ENCODE measurements around the gene PAN3.

DNA sequence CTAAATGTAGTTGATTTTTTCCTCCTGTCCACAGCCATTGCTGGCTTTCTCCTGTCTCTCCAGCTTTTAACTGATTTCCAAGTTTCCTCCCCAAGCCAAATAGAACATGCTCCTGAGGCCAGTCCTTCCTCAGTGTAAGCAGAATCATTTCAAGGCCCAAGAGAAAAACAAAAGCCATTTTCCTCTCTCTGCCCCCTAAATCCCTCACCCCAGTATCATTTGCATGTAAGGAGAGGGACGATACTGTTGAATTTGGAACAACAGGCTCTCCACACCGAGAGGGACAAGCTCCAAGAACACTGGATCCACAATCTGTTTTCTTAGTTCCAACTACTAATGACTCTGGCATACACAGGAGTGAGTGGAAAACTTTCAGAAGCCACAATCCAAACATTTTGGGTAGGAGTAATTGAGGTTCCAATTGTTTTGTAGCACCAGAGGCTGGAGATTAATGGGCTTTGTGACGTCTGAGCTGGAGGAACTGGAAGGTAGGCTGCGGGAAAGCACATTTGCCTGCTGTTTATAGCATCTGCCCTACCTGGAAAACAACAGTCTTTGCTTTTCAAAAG, 199.7 kb downstream of the PAN3 start:
- TF ChIP-seq, protein P1, sequence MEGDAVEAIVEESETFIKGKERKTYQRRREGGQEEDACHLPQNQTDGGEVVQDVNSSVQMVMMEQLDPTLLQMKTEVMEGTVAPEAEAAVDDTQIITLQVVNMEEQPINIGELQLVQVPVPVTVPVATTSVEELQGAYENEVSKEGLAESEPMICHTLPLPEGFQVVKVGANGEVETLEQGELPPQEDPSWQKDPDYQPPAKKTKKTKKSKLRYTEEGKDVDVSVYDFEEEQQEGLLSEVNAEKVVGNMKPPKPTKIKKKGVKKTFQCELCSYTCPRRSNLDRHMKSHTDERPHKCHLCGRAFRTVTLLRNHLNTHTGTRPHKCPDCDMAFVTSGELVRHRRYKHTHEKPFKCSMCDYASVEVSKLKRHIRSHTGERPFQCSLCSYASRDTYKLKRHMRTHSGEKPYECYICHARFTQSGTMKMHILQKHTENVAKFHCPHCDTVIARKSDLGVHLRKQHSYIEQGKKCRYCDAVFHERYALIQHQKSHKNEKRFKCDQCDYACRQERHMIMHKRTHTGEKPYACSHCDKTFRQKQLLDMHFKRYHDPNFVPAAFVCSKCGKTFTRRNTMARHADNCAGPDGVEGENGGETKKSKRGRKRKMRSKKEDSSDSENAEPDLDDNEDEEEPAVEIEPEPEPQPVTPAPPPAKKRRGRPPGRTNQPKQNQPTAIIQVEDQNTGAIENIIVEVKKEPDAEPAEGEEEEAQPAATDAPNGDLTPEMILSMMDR (IDR thresholded peaks at IDR 0.05), result no peak
- TF ChIP-seq POLR2A (IDR thresholded peaks at IDR 0.05), result no peak
- TF ChIP-seq EP300 (IDR thresholded peaks at IDR 0.05), result no peak
